Panc1 (cell line): ENCODE data around the gene SEL1L3.

Source experiments
- POLR2AphosphoS5 ChIP-seq: IDR thresholded peaks from 2 replicates; pipeline ENCODE4 v1.6.1; 2012; ENCODE audit warnings: mild to moderate bottlenecking, low read depth, low read length, moderate library complexity
- TF ChIP-seq, protein P1 (sequence below): fragments of 450-650 bp; IDR thresholded peaks from 2 replicates; pipeline ENCODE4 v1.5.1; 2017; ENCODE audit warnings: mild to moderate bottlenecking

DNA sequence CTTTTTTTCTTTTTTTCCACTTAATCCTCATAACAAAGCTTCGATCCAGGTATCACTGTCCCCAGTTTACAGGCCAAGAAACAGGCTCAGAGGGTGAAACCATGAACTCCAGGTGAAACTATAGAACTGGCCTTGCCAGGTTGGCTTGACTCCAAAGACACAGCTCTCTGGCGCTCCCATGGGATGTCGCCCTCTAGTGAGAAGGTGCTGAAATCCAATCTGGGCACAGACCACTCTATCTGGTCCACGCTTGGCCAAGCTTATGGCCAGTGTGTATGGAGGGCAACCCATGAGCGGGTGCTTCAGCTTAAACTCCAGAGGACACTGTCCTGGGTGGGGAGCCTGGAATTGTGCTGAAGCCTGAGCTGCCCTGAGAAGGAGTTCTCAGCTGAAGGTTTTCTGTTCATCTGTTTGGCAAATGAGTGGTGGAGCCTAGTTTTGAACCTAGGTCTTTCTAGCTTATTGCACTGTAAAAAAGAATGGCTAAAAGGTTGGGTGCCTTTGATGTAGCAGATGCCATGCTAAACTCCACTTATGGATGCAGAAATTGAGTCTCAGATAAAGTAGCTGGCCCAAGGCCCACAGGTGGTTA is 70.5 kb downstream of the SEL1L3 start:
- TF ChIP-seq, protein P1, sequence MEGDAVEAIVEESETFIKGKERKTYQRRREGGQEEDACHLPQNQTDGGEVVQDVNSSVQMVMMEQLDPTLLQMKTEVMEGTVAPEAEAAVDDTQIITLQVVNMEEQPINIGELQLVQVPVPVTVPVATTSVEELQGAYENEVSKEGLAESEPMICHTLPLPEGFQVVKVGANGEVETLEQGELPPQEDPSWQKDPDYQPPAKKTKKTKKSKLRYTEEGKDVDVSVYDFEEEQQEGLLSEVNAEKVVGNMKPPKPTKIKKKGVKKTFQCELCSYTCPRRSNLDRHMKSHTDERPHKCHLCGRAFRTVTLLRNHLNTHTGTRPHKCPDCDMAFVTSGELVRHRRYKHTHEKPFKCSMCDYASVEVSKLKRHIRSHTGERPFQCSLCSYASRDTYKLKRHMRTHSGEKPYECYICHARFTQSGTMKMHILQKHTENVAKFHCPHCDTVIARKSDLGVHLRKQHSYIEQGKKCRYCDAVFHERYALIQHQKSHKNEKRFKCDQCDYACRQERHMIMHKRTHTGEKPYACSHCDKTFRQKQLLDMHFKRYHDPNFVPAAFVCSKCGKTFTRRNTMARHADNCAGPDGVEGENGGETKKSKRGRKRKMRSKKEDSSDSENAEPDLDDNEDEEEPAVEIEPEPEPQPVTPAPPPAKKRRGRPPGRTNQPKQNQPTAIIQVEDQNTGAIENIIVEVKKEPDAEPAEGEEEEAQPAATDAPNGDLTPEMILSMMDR = peak; percentile 72
- no peak for TF ChIP-seq POLR2AphosphoS5
